ENCODE results near the gene GAB1. TPM values are rescaled to one million over a fixed set of nuclear protein-coding genes. Genes with fewer than 3 reads are reported as not detected.

Gene GAB1
- total RNA-seq, 1 experiment from 2014 or later = 3.8 TPM

GRCh38 chr4:143339497-143339896 is 2.8 kb downstream of the GAB1 start:
- Histone ChIP-seq H3K27me3 (ENCODE audit: insufficient read depth, low read length) (peaks cover 14% of the 10 kb centered on the region; the same call in 1 of the 2 replicates), H3K79me2 (ENCODE audit: insufficient read depth, low read length) (no peaks in the 10 kb centered on the region), H2AFZ (ENCODE audit: low read depth, low read length, poor library complexity, severe bottlenecking) (no peak overlapping the region), H3K4me1 (ENCODE audit: control insufficient read depth in 1 of 2, insufficient read depth in 2 of 2, low read length in 2 of 2) (peaks cover 3 to 17% of the 10 kb centered on the region in 2 experiments), H3K36me3 (ENCODE audit: control insufficient read depth in 1 of 2, insufficient read depth in 2 of 2, low read length in 2 of 2) (no peaks in the 10 kb centered on the region), H3K9ac (ENCODE audit: low read length) (no peak overlapping the region), H3K4me3 (replicated peaks in 1 of 2; ENCODE audit: low read depth in 1 of 2, low read length in 2 of 2) (no peak overlapping the region), H3K9me2 (ENCODE audit: insufficient read depth) (no peaks in the 10 kb centered on the region), H3K27ac (ENCODE audit: low read depth, low read length) (no peak overlapping the region), H3K9me3 (ENCODE audit: control insufficient read depth in 1 of 2, insufficient read depth in 1 of 2, low read depth in 1 of 2, low read length in 2 of 2) (no peaks in the 10 kb centered on the region), H4K20me1 (ENCODE audit: insufficient read depth) (no peaks in the 10 kb centered on the region), H3K4me2 (ENCODE audit: low read length) (no peak overlapping the region)
- POLR2A ChIA-PET = no interaction called here
- CTCF ChIA-PET = no interaction called here
- no TSS peak for BruUV-seq (replicated peaks)
- intact Hi-C loops (cut with micrococcal nuclease) = loop anchor here (10.0 kb wide), 1 partner anchor 155 kb away; the partner anchor contains the start of gene USP38
- no peak for TF ChIP-seq CBX3 (IDR thresholded peaks at IDR 0.05; ENCODE audit: low read depth)
- TF ChIP-seq YY1 (IDR thresholded peaks at IDR 0.05; ENCODE audit: extremely low read depth, insufficient replicate concordance, low read depth, low read length) = no peak
- no peak for TF ChIP-seq EZH2phosphoT487 (IDR thresholded peaks at IDR 0.05; ENCODE audit: borderline replicate concordance)
- TF ChIP-seq ZFX (IDR thresholded peaks at IDR 0.05) = no peak
- no peak for TF ChIP-seq MAX (IDR thresholded peaks at IDR 0.05)
- TF ChIP-seq JUND (IDR thresholded peaks at IDR 0.05) = no peak
- TF ChIP-seq SIN3A (IDR thresholded peaks at IDR 0.05; ENCODE audit: low read depth) = no peak
- TF ChIP-seq SRF (IDR thresholded peaks at IDR 0.05; ENCODE audit: low read depth) = no peak
- no peak for TF ChIP-seq EGR1 (IDR thresholded peaks at IDR 0.05; ENCODE audit: low read depth)
- TF ChIP-seq CEBPB (IDR thresholded peaks at IDR 0.05; ENCODE audit: low read depth) = no peak
- TF ChIP-seq CTCF (IDR thresholded peaks at IDR 0.05 in 2 of 3, conservative IDR thresholded peaks at IDR 0.05 in 1 of 3; ENCODE audit: borderline replicate concordance in 1 of 3, insufficient read depth in 1 of 3, low read depth in 2 of 3, low read length in 2 of 3) = no peak
- no peak for TF ChIP-seq ATF3 (IDR thresholded peaks at IDR 0.05)
- no peak for TF ChIP-seq ZBTB33 (IDR thresholded peaks at IDR 0.05; ENCODE audit: extremely low read depth, insufficient replicate concordance, low read length)
- TF ChIP-seq ELF1 (IDR thresholded peaks at IDR 0.05; ENCODE audit: borderline replicate concordance, low read depth) = no peak
- no peak for TF ChIP-seq POLR2AphosphoS5 (IDR thresholded peaks at IDR 0.05; ENCODE audit: low read depth, low read length)
- TF ChIP-seq TCF7L2 (IDR thresholded peaks at IDR 0.05; ENCODE audit: borderline replicate concordance, extremely low read depth, insufficient read depth, insufficient read length) = no peak
- no peak for TF ChIP-seq ZNF274 (IDR thresholded peaks at IDR 0.05; ENCODE audit: low read depth, low read length)
- TF ChIP-seq SP1 (IDR thresholded peaks at IDR 0.05; ENCODE audit: low read depth) = no peak
- ATAC-seq = no peak
- DNase-seq (ENCODE audit: low read depth, low spot score) = no peak
- RAD21 ChIA-PET (ENCODE audit: low non-redundant PET in 1 of 2, low total read pairs in 2 of 2, uncharacterized antibody in 2 of 2, unreplicated experiment in 2 of 2) = no interaction called here

Data from HCT116 (cell line).